Fibroblast of villous mesenchyme (primary cell): ENCODE measurements around the gene CNTNAP4. TPM values are rescaled to one million over a fixed set of nuclear protein-coding genes. Genes with fewer than 3 reads are reported as not detected.

ENCODE experiments used
- DNase-seq: peaks from one replicate; pipeline ENCODE4 v3.0.0-alpha.2; 2010; ENCODE audit warnings: low read depth
- H3K4me3 ChIP-seq: 2 replicates; pipeline ENCODE4 v1.5.1; 2011; ENCODE audit warnings: low read depth, mild to moderate bottlenecking, low read length
- total RNA-seq: library from RNA; depleted of rRNA; stranded (reverse); fragments of >200 nt; gene quantifications from 2 replicates; pipeline ENCODE4 v1.2.3, GENCODE V29; 2012
- TF ChIP-seq, protein P1 (sequence below): IDR thresholded peaks from 2 replicates; pipeline ENCODE4 v1.5.1; 2012; ENCODE audit warnings: low read depth, mild to moderate bottlenecking, low read length; ENCODE audit not compliant: insufficient read depth

CNTNAP4 gene
- total RNA-seq, 1 donor, result not detected

- TF ChIP-seq, protein P1, sequence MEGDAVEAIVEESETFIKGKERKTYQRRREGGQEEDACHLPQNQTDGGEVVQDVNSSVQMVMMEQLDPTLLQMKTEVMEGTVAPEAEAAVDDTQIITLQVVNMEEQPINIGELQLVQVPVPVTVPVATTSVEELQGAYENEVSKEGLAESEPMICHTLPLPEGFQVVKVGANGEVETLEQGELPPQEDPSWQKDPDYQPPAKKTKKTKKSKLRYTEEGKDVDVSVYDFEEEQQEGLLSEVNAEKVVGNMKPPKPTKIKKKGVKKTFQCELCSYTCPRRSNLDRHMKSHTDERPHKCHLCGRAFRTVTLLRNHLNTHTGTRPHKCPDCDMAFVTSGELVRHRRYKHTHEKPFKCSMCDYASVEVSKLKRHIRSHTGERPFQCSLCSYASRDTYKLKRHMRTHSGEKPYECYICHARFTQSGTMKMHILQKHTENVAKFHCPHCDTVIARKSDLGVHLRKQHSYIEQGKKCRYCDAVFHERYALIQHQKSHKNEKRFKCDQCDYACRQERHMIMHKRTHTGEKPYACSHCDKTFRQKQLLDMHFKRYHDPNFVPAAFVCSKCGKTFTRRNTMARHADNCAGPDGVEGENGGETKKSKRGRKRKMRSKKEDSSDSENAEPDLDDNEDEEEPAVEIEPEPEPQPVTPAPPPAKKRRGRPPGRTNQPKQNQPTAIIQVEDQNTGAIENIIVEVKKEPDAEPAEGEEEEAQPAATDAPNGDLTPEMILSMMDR, result no peak
- H3K4me3 ChIP-seq, result no peak overlapping the region
- DNase-seq, result no peak
Observed at GRCh38 chr16:76532188-76532973, 255.2 kb downstream of the CNTNAP4 start.

GRCh38 chr16:76539609-76540008 lies 262.4 kb downstream of the CNTNAP4 start:
- TF ChIP-seq, protein P1, result no peak
- no peak for DNase-seq
- no peak overlapping the region for H3K4me3 ChIP-seq

GRCh38 chr16:76541070-76541469 lies 263.9 kb downstream of the CNTNAP4 start:
- TF ChIP-seq, protein P1, result no peak
- DNase-seq, result no peak
- H3K4me3 ChIP-seq, result no peak overlapping the region

- no peak overlapping the region for H3K4me3 ChIP-seq
- no peak for DNase-seq
- TF ChIP-seq, protein P1, result no peak
Observed at GRCh38 chr16:76565542-76565941, 288.3 kb downstream of the CNTNAP4 start.

- H3K4me3 ChIP-seq, result no peak overlapping the region
- DNase-seq, result no peak
- TF ChIP-seq, protein P1, result no peak
Observed at GRCh38 chr16:76571755-76572154, 294.6 kb downstream of the CNTNAP4 start.

DNA sequence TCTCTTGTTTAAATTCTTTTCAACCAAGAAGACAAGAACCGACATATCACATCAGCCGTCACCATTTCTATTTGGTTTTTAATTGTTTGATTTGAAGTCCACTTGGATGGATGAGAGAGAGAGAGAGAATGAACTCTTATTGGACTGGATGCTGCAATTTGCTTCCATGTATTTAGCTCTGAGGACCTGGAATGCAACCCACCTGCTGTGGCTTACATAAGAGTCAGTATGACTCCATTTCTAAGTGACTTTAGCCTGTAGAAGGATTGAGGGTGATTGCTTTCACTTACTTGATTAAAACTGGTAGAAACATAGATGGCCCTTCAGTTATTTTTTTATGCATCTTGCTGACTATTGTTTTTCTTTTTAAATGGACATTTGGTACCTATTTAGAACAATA lies 296.1 kb downstream of the CNTNAP4 start:
- H3K4me3 ChIP-seq, result no peak overlapping the region
- TF ChIP-seq, protein P1, result no peak
- no peak for DNase-seq

GRCh38 chr16:76574651-76575050 lies 297.4 kb downstream of the CNTNAP4 start:
- TF ChIP-seq, protein P1, result no peak
- DNase-seq, result no peak
- no peak overlapping the region for H3K4me3 ChIP-seq
